B cell (primary cell): ENCODE measurements around the gene AXIN1.

Source experiments
- EZH2 ChIP-seq: IDR thresholded peaks from 2 replicates; pipeline ENCODE4 v1.6.1; 2012; ENCODE audit warnings: borderline replicate concordance, low read depth, mild to moderate bottlenecking, moderate library complexity, low read length; ENCODE audit not compliant: insufficient read depth, poor library complexity, severe bottlenecking
- TF ChIP-seq, protein P1 (sequence below): fragments of 200-600 bp; IDR thresholded peaks from one replicate; pipeline ENCODE4 v1.8.0; 2022; ENCODE audit warnings: antibody characterized with exemption, mild to moderate bottlenecking

GRCh38 chr16:259226-259625 lies 93.3 kb downstream of the AXIN1 start:
- TF ChIP-seq, protein P1, sequence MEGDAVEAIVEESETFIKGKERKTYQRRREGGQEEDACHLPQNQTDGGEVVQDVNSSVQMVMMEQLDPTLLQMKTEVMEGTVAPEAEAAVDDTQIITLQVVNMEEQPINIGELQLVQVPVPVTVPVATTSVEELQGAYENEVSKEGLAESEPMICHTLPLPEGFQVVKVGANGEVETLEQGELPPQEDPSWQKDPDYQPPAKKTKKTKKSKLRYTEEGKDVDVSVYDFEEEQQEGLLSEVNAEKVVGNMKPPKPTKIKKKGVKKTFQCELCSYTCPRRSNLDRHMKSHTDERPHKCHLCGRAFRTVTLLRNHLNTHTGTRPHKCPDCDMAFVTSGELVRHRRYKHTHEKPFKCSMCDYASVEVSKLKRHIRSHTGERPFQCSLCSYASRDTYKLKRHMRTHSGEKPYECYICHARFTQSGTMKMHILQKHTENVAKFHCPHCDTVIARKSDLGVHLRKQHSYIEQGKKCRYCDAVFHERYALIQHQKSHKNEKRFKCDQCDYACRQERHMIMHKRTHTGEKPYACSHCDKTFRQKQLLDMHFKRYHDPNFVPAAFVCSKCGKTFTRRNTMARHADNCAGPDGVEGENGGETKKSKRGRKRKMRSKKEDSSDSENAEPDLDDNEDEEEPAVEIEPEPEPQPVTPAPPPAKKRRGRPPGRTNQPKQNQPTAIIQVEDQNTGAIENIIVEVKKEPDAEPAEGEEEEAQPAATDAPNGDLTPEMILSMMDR = no peak
- no peak for TF ChIP-seq EZH2
